ENCODE data around the gene OR1F1. TPM values are rescaled to one million over a fixed set of nuclear protein-coding genes. Genes with fewer than 3 reads are reported as not detected.

OR1F1 gene
- total and polyA plus RNA-seq, 12 donors, result not detected

- Histone ChIP-seq H3K4me1 (peaks cover 0 to 33% (median 17%) of the 10 kb centered on the region in 9 donors), H3K27ac (peak overlapping the region; percentile 60 to 94 (median 84)), H3K9me3 (no peaks in the 10 kb centered on the region), H3K4me3 (no peak overlapping the region), H3K36me3 (peaks cover 0 to 51% (median 25%) of the 10 kb centered on the region in 9 donors), H3K27me3 (no peaks in the 10 kb centered on the region)
- ATAC-seq (peak in 1 of 8 donors; percentile 4), DNase-seq (no peak)
- TF ChIP-seq, protein P1, sequence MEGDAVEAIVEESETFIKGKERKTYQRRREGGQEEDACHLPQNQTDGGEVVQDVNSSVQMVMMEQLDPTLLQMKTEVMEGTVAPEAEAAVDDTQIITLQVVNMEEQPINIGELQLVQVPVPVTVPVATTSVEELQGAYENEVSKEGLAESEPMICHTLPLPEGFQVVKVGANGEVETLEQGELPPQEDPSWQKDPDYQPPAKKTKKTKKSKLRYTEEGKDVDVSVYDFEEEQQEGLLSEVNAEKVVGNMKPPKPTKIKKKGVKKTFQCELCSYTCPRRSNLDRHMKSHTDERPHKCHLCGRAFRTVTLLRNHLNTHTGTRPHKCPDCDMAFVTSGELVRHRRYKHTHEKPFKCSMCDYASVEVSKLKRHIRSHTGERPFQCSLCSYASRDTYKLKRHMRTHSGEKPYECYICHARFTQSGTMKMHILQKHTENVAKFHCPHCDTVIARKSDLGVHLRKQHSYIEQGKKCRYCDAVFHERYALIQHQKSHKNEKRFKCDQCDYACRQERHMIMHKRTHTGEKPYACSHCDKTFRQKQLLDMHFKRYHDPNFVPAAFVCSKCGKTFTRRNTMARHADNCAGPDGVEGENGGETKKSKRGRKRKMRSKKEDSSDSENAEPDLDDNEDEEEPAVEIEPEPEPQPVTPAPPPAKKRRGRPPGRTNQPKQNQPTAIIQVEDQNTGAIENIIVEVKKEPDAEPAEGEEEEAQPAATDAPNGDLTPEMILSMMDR (IDR thresholded peaks at IDR 0.05), result no peak
- intact Hi-C loops (cut with DNase I), result no loop called here
- 79 to 84% methylated on average over 11 of the region's 11 CpGs for WGBS, 2 donors
Measured at GRCh38 chr16:3143189-3143588, 44.8 kb upstream of the OR1F1 start.

DNA sequence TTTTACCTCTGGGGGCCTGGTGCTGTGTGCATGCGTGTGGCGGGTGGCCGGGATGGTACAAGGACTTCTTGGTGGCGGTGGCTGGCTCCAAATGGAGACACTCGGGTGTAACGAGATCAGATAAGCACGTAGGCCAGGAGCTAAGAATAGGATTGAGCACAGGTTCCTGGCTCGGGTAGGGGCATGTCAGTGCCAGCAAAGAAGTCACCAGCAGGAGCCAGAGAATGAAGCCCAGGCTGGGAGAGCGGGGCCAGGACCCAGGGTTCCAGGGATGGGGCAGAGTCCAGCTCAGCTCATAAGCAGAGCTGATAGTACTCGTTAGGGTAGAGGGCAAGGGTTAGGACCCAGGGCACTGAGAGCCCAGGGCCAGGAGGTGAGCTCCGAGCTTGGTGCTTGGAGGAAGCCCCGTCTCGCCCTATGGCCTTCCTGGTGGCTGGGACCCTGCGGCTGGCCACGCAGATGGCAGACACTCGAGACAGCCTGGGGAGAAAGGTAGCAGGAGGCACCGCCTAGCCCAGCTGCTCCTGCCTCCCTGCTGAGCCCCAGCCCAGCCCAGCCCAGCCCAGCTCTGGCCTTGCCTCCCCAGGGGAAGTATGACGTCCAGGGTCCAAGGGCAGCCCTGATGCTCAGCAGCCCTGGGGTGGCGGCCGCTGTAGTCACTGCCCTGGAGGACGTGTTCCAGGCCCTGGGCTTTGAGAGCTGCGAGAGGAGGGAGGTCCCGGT lies 44.2 kb upstream of the OR1F1 start:
- Histone ChIP-seq H3K4me3 (no peak overlapping the region), H3K27ac (peak overlapping the region; percentile 64 to 94 (median 84)), H3K4me1 (peaks cover 0 to 33% (median 17%) of the 10 kb centered on the region in 9 donors), H3K36me3 (peaks cover 0 to 46% (median 23%) of the 10 kb centered on the region in 9 donors), H3K9me3 (no peaks in the 10 kb centered on the region), H3K27me3 (no peaks in the 10 kb centered on the region)
- ATAC-seq, result peak; percentile 75 to 92 (median 84)
- peak; percentile 54 to 68 for DNase-seq
- WGBS, 2 donors, result 55 to 64% methylated on average over 23 of the region's 23 CpGs
- TF ChIP-seq, protein P1 (IDR thresholded peaks at IDR 0.05), result no peak
- intact Hi-C loops (cut with DNase I), result no loop called here

DNA sequence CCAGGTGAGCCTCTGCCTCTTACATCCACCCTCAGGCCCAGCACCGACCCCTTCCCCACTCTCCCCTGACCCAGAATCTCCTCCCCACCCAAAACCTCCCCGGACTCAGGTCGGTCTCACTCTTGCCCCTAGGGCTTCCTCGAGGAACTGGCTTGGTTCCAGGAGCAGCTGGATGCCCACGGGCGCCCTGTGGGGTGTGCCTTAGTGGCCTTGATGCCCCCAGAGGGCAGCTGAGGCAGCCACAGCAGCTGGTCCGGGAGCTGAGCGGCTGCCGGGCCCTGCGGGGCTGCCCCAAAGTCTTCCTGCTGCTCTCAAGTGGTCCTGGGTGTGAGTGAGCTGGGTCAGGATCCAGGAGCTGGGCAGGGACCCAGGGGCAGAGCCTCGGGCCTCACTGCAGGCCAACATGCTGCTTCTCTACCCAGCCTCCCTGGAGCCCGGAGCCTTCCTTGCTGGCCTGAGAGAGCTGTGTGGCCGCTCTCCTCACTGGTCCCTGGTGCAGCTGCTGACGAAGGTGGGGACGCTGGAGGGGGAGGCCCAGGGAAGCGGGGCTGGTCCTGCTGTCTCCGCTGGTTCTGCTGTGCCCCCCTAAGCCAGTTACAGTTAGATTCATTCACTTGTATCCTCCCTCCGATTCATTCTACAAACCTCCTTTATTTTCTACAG lies 43.6 kb upstream of the OR1F1 start:
- Histone ChIP-seq H3K9me3 (no peaks in the 10 kb centered on the region), H3K36me3 (peaks cover 0 to 39% (median 19%) of the 10 kb centered on the region in 9 donors), H3K27ac (peak overlapping the region; percentile 64 to 94 (median 84)), H3K27me3 (no peaks in the 10 kb centered on the region), H3K4me3 (no peak overlapping the region), H3K4me1 (peaks cover 2 to 35% (median 17%) of the 10 kb centered on the region in 9 donors)
- intact Hi-C loops (cut with DNase I), result no loop called here
- TF ChIP-seq, protein P1 (IDR thresholded peaks at IDR 0.05), result no peak
- ATAC-seq, result peak in 4 of 8 donors; percentile 1 to 11 (median 9)
- 70 to 73% methylated on average over 18 of the region's 18 CpGs for WGBS, 2 donors
- no peak for DNase-seq

DNA sequence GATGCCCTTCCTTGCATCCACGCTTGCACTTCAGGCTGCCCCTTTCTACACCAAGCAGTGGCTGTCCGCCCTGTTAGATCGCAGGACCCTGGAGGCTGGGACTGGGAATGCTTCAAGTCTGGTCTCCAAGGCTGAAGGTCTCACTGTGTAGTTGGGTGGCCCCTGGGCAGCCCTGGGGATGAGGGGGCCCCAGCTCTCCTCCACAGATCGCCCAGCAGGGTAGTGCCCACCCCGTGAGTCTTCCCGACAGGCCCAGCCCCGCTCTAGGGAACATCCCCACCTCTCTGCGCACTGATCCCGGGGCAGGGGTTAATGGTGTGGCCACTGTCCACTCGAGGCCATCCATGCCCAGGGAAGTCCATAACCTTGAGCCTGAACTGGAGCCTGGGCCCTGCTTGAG lies 42.9 kb upstream of the OR1F1 start:
- no peaks in the 10 kb centered on the region for H3K27me3 ChIP-seq
- H3K27ac ChIP-seq, result peak overlapping the region in 2 of 10 donors; percentile 90 to 94
- H3K36me3 ChIP-seq, result peaks cover 0 to 32% (median 19%) of the 10 kb centered on the region in 9 donors
- intact Hi-C loops (cut with DNase I), result no loop called here
- no peaks in the 10 kb centered on the region for H3K9me3 ChIP-seq
- 85 to 87% methylated on average over 10 of the region's 10 CpGs for WGBS, 2 donors
- DNase-seq (no peak), ATAC-seq (no peak)
- TF ChIP-seq, protein P1 (IDR thresholded peaks at IDR 0.05), result no peak
- H3K4me1 ChIP-seq, result peaks cover 2 to 40% (median 18%) of the 10 kb centered on the region in 9 donors
- H3K4me3 ChIP-seq, result no peak overlapping the region

All from heart right ventricle (tissue), 16 donors.